SH-SY5Y (cell line): ENCODE data around the gene SLC25A5.

Experiments used
- GATA2 ChIP-seq: IDR thresholded peaks from 2 replicates; pipeline ENCODE4 v1.6.1; 2011; ENCODE audit warnings: mild to moderate bottlenecking, low read depth, low read length
- GATA3 ChIP-seq: IDR thresholded peaks from 2 replicates; pipeline ENCODE4 v1.6.1; 2011; ENCODE audit warnings: low read depth, mild to moderate bottlenecking, low read length, moderate library complexity

The SLC25A5 gene

GRCh38 chrX:119466970-119467369, 1.3 kb upstream of the SLC25A5 start:
- no peak for TF ChIP-seq GATA2
- no peak for TF ChIP-seq GATA3

GRCh38 chrX:119467433-119467832, 811 bp upstream of the SLC25A5 start:
- no peak for TF ChIP-seq GATA2
- TF ChIP-seq GATA3, result no peak

DNA sequence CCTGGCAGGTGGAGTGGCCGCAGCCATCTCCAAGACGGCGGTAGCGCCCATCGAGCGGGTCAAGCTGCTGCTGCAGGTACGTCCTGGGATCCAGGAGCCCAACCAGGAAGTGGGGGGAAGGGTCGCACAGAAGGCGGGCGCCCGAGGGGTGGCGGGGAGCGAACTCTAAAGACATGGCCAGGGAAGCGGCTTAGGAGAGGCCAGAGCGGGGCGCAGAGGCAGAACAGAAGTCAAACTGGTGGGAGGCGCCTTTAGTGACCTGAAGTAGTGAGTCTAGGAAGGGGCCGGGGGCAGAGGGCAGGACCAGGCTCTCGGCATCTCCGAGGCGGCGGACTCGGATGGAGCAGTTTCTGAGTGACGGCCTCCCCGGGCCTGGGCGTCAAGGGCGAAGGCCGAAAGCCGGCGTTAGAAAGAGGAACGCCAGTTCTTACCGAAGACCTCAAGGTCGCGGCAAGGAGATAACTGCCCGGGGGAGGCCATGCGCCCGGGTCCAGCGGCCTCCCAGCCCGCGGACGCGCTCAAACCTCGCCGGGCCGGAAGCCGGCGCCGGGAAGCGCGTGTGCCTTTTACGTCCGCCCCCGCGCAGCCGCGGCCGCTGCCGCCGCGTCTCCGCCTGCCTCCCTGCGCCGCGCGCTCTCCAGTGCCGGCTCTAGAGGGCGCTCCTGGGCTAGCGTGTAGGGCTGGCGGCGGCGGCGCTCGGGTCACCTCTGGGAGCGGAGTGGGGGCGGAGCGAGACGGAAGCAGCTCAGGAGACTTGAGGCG, 488 bp downstream of the SLC25A5 start:
- TF ChIP-seq GATA3 (no peak), GATA2 (no peak)

DNA sequence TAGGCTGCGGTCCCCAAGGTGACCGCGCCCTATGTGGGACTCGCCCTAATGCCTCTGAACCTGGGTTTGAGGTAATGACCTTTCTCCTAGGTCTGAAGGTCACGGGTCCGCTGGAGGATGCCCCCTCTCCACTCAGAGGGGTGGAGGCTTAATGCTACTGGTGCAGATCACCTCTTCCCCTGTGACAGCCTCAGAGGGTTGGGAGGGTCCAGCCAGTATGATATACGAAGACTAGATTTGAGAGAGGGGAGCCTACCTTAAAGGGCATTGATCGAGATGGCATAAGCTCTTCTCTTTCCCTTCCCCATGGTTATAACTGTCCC, 1.0 kb downstream of the SLC25A5 start:
- TF ChIP-seq GATA2 (no peak), GATA3 (no peak)

DNA sequence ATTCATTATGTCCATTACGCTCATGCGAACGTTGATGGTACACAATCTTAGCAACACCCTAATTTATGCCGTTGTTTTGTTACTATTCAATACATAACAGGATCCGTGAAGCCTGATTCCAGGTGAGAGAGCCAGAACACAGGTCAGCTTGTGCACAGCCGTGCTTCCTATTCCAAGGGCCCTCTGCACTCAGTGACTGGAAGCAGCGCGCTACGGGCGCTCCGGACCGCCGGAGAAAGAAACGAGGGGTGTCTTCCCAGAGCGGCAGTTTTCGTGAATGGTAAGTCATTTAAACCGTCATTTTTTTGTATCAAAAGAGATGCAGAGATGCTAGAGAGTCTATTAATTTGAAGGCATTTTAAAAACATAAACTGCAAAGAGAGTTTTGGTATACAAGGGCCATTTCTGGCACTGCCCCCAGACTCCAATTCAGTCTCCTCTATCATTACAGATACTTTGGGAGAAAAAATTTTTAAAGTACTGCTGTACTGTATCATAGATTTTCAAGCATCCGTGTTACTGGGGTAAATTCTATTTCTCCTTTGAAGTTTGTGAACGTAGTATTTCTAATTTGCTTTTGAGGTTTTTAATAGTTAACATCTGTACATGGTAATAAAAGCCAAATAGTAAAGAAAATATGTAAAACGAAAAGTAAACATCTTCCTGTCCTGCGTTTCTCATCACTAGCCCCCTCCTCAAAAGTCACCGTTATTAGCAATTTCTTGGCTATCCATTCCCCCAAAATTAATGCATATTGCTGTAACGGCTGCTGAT, 6.6 kb downstream of the SLC25A5 start:
- TF ChIP-seq GATA2, result no peak
- TF ChIP-seq GATA3, result no peak

DNA sequence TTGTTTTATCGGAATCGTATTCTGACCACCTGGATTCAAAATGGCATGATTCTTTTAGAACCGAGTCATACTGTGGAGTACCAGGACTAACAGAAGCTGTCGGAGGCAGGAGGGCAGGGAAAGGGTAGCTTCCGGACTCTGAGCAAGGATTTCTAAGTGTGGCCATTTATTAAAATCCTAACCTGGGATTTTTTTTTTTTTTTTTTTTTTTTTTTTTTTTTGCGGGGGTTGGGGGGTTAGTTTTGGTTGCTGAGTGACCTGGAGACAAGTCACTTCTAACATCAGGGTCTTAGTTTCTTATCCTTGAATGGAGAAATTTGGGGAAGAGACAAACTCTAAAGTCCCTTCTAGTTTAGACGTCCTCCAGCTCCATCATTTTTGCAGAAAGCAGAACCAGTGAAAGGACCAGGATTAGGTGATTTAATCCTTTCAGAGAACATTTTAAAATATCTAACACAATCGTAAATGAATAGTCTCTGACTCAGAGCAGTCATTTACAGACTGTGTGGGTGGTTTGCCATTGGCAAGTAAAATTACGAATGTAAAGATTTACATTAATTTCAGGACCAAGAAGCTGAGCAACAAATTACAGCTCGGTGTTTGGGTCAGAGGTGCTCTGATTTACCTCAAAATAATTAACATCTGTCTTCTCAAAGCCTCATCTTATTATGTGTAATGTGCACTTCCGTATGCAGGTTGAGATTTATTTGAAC, 7.3 kb downstream of the SLC25A5 start:
- TF ChIP-seq GATA2 (no peak), GATA3 (no peak)

DNA sequence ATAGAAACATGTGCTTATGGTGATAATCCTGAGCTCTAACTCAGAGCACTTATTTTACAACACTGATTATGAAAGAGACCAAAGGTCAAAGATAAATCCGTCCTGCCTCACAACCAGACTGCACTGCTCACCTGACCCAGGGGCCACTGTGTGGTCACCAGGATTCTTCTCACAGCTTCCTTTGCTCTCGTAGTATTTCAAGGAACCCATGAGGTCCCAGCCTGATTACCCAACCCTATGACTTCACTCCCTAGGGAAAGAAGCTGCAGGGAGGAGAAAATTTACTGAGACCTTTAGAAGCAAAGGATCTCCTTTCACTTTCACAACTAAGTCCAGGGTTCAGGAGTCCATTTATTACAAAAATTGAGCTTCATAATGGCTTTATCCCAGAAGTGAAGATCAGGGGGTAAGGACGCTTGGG, 9.6 kb downstream of the SLC25A5 start:
- TF ChIP-seq GATA3, result no peak
- no peak for TF ChIP-seq GATA2

DNA sequence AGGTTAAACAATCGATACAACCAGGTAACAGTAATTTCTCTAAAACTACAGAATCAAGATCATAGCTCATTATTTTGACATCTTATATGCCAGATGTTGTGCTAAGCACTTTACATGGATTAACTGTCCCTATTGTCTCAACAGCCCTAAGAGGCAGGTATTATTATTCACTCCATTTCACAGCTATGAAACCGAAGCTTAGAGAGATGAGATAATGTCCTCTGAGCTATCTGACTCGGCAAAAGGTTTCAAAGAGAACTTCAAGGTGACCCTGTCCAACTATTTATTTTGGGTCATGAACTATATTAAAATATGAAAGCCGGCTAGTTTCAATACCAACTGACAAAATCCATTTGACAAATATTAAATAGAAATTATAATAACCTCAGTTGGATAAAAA, 10.3 kb downstream of the SLC25A5 start:
- TF ChIP-seq GATA3 (no peak), GATA2 (no peak)

- TF ChIP-seq GATA2 (no peak), GATA3 (no peak)
Measured at GRCh38 chrX:119479845-119480244, 11.6 kb downstream of the SLC25A5 start.

DNA sequence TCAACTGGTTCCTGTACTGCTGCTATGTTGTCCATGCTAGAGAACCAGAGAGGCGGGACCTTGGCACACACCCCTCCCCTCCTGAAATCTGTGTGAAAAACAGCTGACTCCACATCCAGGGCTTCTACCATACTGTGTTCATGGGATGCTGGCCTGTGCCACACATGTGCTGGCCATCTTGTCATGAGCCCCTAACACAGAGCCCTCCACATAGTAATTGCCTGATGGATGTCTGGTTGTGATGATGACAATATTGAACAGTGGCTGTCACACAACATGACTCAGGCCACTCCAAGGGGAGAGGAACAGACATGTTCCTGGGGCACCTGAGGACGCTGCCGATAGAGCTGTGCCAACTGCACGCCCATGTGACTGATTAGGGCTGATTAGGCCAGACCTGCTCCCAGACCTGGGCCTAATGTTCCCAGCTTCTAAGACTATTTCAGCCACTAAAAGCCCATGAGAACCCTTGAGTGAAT, 13.1 kb downstream of the SLC25A5 start:
- 0 out of 2 replicates have a peak, but pooled peaks have one; percentile 12 for TF ChIP-seq GATA2
- TF ChIP-seq GATA3, result no peak

- TF ChIP-seq GATA3 (no peak), GATA2 (no peak)
Measured at GRCh38 chrX:119482041-119482440, 13.8 kb downstream of the SLC25A5 start.

GRCh38 chrX:119482481-119483480, 14.5 kb downstream of the SLC25A5 start:
- no peak for TF ChIP-seq GATA3
- no peak for TF ChIP-seq GATA2

- no peak for TF ChIP-seq GATA3
- no peak for TF ChIP-seq GATA2
Measured at GRCh38 chrX:119486745-119487144, 18.5 kb downstream of the SLC25A5 start.

DNA sequence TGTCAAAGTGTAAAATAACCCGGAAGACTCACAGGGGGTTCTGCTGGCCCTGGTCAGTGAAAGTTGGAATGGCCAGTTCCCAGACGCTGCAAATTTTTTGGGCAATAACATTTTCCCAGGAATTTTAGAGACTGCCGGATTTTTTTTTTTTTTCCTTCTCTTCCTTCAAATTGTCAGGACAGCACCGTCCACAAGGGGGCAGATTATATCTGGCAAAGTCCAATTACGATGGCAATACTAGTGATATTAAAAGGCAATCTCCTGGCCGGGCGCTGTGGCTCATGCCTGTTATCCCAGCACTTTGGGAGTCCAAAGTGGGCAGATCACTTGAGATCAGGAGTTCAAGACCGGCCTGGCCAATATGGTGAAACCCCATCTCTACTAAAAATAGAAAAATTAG, 20.5 kb downstream of the SLC25A5 start:
- TF ChIP-seq GATA2, result no peak
- no peak for TF ChIP-seq GATA3
